HG03097 (cell line): ENCODE results near the gene AASS.

ENCODE experiments used
- ATAC-seq: cut with Tn5 transposase; IDR thresholded peaks from one replicate; pipeline ENCODE4 v1.9.1; 2021; ENCODE audit not compliant: unreplicated experiment, low FRiP score

AASS gene

DNA sequence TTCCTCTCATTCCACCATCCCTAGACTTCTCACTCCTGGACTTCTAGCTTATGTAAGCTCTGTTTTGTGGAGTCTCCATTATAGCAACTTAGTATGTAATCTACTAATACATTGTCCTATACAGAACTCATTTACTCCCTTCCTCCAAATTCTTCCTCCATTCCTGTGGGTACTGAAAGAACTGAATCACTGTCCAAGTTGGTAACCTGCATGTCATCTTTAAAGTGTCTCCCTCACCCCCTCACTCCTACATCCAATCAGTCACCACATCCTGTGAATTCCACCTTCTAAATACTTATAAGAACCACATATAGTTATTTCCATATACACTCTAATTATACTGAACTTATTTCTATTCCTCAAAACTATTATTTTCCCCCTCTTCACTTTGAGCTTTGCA is 20.3 kb downstream of the AASS start:
- ATAC-seq: no peak

DNA sequence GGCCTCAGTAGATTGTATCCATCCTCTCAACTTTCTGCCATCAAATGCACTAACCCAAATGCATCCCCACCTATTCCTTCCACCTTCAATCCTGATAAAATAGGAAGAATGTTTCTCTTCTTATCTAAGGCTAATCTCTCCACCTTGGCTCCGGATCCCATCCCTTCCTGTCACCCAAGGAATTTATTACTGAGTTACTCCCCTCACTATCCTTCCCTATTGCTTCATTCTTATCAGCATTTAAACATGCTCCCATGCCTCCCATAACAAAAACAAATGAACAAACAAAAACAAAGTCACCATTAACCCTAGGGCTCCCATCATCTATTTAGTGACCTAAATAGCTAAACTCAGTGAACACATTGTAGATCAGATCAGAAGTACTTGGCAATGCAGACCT is 25.3 kb downstream of the AASS start:
- no peak for ATAC-seq

DNA sequence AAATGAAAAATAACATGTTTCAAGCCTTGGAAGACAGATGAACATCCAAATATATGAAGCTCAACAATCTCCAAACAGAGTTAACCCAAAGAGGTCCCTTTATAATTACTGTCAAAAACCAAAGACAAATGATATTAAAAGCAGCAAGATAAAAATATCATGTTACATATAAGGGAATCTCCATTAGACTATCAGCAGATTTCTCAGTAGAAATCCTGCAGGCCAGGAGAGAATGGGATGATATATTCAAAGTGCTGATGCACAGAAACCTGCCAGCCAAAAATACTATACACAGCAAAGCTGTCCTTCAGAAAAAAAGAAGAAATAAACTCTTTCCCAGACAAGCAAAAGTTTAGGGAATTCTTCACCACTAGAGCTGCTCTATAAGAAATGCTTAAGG is 41.0 kb downstream of the AASS start:
- no peak for ATAC-seq

DNA sequence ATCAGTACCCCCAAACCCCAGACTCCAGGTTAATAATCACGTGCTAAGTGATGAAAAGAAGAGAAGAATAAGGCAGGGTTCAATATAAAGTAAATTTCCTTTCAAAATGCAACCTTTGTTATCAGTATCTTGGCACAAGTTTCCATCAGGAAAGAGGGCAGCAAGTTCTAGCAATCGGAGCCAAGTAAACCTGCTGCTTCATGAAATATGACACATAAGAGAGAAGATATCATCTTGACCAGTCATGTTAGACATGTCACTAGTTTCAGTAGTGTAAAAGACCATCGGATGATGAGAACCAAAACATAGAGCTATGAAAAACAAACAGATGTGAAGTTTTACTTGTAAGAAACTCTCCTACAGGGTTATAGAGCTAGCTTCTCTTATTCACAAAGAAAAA is 44.0 kb downstream of the AASS start:
- ATAC-seq: no peak

DNA sequence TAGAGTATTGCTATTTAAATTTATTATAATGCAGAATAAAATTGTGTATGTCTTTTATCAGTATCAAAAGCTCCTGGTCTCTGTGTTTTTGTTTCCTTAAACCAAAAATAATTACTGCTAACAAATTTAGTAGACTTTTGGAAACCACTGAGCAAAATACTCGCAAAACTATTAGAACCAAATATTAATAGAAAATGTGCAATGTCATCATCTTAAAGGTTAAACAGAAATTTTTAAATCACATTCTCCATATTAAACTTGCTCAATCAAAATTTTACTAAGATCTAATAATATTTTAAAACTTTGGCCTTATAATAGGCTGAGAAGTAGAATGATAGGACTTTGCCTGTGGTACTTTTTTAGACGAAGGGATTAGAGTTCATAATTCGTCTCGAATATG is 48.4 kb downstream of the AASS start:
- ATAC-seq: no peak

DNA sequence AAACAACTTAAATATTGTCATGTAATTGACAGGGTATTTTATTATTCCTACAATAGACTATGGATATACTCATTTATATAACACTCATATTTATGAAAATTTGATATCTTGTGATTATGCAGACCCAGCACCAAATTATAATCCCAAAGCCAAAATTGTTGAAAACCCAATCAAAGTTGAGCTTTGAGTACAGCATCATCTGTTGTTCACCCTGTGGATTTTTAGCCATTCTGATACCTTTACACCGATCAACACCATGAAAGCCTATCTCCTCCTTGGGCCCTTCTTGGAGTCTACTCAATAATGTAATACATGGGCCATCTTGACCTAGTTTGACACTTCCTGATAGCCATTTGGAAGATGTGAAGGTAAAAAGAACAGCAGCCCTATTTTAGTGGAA is 49.5 kb downstream of the AASS start:
- no peak for ATAC-seq

DNA sequence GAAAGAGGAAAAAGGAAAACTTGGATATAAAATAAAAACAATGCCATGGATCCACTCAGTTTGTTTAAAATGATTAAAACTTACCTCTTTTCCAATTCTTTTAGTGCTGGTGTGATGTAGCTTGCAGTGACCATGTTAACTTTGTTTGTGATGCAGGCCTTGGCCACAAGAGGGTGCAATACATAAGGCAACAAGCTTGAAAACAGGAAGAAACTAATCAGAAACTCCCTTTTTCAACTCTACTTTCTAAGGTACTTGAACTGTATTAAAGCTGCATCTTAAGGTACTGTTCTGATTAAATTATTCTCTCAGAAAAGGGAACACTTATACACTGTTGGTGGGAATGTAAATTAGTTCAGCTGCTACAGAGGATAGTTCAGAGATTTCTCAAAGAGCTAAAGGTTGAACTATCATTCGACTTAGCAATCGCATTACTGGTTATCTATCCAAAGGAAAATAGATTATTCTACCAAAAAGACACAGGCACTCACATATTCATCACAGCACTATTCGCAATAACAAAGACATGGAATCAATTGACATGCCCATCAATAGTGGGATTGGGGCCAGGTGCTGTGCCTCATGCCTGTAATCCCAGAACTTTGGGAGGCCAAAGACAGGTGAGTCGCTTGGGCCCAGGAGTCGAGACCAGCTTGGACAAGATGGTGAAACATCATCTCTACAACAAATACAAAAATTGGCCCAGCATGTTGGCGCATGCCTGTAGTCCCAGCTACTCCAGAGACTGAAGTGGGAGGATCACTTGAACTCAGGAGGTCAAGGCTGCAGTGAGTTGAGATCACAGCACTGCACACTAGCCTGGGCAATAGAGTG is 50.9 kb downstream of the AASS start:
- ATAC-seq: peak; percentile 96

DNA sequence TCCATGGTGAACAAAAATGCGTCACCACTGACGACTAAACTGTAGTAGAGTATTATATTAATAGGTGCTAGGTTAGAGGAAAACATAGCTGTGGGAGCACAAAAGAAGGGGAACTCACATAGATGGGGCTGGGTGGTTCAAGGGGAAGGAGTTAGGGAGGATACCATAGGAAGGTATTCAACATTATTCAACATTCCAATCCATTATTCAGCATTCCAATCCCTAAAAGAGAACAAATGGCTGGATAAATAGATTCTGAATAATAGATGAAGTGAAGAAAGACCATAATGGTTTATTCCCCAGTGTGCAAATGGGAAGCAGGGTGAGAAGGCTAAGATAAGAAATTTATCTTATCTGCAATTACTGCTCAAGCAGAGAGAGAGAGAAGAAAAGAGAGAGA is 61.4 kb downstream of the AASS start:
- no peak for ATAC-seq

DNA sequence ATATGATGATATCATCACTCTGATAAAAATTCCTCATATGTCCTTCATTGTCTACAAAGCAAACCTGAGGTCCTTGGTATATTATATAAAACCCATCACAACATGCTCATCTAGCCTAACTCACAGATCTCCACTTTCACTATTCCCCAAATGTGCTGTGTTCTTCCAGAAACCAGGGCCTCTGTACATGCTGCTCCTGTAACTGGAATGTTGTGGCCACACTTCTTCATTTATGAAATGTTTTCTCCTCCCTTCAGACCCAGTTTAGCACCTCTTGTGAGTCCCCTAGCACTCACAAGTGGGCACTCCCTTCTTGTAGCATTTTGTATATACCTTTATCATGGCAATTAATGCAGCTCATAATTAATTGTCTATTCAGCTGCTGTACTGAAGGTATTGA is 61.9 kb downstream of the AASS start:
- ATAC-seq: no peak

DNA sequence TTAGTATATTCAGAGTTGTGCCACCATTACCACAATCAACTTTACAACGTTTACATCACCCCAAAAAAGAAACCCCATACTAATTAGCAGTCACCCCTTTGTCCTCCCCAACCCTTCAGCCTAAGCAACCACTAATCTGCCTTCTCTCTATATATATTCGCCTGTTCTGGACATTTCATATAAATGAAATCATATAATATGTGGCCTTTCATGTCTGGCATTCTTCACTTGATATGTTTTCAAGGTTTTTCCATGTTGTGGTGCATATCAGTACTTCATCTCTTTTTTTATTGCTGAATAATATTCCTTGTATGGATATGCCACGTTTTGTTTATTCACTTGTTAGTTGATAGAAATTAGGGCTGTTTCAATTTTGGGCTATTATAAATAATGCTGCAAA is 70.4 kb downstream of the AASS start:
- no peak for ATAC-seq

DNA sequence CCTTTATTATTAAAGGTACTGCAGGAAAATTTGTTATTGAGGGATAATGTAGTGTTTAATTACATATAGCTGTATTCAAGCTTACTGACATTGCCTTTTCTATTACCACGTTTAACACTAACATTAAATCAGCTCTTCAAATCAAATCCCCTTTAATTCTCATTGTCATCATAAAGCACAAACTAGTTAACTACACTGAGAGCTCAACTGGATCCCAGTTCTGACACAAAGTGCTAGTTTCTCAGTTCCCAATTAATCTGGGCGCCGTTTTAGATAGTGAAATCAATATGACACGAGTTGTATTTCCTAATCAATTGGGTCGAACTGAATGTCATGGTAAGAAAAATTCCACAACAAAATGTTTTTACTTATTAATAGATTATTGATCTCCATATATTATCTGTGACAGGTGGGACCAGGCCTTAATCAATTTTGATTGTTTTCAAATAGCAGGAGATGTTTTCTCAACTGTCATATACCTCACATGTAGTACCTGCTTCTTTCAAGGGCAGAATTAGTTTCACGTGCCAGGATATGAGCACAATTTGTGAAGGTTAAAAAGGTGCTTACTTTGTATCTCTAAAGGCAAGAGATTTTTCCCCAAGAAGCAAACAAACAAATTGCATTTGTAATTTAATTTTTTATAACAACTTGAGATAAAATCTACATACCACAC is 71.0 kb downstream of the AASS start:
- no peak for ATAC-seq

DNA sequence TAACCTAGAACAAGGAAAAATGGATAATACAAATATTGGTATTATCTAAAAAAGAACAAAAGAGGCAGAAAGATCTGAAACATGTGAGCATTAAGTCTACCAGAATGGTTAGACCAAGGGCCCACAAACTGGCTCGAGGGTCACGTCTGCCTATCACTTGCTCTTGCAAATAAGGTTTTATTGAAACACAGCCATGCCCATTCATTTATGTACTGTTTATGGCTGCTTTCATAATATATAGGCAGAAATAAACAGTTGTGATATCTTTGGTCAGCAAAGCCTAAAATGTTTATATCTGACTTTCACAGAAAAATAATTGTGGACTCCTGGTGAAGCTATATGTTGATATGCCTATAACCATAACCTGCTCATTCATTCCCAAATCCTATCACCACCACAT is 71.8 kb downstream of the AASS start:
- no peak for ATAC-seq

DNA sequence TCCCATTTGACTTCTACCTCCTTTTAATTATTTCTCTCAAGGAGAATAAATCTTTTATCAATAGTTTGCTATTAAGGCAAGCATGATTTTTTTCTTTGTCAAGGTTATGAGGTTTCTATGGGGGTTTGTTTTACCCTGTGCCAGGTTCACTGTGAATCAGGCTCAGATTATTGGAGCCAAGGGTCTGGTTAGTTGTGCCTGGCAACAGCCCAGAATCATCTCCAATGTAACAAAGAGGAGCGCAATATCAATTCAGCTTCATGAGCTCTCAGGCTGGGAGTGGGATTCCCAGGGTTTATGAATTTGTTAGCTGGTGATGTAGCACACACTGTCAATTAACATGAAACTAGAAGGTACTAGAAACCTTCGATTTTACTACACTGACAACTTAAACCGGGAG is 73.2 kb downstream of the AASS start:
- ATAC-seq: no peak

DNA sequence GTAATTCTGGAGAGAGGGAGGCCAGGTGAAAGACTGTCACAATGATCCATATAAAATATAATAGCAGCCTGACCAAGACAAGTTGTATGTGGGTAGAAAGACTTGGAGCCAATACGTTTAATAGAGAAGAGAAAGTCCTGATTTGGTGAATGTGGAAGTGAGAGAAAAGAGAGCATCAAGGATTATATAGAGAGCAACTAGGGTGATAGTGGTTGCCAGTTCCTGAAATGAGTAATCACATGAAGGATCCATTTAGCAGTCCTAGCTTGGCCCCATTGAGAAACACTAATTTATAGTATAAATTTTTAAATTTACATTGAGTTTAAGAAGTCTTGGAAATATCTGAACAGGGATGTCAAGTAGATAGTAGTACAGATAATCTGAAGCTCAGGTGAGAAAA is 74.0 kb downstream of the AASS start:
- no peak for ATAC-seq

DNA sequence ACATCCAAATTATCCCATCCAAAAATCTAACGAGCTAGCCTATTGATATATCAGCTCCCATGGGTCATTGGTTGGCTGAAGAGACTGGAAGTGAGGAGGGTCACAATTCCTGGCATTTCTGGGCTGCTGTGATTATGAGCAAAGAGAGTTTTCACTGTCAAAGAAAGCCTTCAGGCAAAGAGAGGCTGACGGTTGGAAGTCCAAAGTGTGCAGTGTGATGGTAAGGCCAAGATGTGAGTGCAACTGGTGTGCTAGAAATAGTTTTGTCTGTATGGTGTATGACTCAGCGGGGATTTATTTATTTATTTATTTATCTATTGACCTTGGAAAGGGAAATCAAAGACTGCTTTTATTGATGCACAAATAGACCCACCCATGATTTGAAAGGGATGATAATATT is 75.0 kb downstream of the AASS start:
- ATAC-seq: no peak

DNA sequence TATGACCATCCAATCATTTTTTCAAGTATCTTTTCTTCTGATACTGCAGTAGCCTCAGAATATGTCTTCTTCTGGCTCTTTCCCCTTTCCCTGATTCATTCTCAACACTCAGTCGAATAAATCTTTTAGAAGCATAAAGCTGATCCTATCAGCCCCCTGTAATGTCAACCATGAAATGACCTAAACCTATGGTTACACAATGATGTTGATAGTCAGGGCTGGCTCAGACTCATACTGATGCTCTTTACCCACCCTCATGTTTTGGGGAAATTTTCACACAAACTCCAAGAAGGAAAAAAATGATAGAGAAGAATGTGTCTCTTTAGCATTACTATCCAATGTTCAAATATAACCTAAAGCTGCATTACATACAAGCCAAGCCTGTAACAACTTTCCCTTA is 76.0 kb downstream of the AASS start:
- no peak for ATAC-seq

DNA sequence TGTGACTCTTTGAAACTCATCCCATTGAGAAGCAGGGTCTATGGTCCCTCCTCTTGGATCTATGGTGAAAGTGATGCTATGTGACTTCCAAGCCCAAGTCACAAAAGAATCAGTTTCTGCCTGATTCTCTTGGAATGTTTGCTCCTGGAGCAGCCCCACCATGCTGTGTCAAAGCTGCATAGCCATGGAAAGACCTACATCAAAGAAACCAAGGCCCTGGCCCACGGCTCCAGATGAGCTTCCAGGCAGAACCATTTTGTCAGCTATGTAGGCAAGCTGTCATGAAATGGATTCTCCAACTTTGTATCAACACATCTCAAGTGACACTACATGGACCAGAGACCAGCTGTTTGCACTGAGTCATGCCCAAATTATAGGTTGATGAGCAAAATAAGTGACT is 77.0 kb downstream of the AASS start:
- ATAC-seq: no peak

DNA sequence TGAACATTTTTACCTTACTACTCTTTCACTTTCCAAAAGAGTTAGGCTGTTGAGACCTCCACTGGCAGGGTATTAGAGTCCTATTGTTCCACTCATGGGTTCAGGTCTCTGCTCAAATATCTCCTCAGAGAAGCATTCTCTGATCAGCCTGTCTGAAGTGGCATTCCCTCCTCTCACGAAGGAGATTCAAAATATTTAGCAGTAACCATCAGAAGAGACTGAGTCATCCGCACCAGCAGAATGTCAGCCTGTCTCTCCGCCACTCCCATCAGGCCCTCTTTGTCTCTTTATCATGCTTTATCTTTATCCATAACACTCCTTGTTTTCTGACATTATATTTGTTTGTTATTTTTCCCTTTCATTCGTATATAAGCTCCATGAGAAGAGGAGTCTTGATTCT is 79.1 kb downstream of the AASS start:
- ATAC-seq: no peak

DNA sequence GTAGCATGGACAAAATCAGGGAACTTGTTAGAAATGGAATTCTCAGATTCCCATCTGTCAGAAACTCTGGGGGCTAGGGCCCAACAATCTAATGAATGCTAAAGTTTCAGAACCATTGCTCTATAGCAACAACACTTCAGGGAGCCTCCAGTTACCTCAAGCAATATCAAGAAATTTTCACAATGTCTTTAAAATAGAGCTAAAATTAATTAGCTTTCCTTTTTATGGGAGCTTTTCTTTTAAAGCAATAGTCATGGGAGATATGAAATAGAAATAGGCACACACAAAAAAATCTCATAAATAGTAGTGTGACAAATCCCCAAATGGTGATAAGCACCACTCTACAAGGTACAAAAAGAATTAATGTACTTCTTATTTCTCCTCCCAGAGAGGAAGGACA is 80.9 kb downstream of the AASS start:
- no peak for ATAC-seq

DNA sequence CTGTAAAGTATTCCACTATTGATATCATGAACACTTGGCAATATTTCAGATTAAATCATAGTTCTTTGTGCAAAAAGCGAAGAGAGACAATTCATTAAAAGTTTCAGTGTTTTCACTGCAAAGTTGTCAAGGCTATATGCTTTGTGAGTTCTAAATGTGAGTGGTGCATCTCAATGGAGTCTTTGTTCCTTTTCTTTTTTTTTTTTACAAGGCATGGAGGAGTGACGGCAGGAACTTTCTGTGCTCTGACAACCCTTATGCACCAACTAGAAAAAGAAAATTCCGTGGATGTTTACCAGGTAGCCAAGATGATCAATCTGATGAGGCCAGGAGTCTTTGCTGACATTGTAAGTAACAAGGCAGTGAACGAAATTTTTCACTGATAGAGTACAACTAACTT is 84.5 kb downstream of the AASS start:
- no peak for ATAC-seq

DNA sequence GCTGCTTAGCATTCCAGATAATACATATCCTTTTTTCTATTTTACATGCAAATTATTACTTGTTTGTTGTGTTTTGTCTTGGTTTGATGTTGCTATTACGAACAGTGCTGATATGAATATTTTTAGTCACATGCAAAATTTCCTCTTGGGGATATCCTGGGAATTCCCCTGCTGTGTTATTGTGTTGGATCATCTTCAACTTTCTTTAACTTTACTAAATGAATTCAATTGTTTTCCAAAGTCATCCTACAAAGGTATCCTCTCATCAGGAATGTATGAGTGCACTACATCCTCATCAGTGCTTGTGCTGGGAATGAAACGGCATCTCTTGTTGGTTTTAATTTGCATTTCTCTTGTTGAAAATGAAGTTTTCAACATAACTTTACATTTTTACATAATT is 87.1 kb downstream of the AASS start:
- ATAC-seq: no peak

DNA sequence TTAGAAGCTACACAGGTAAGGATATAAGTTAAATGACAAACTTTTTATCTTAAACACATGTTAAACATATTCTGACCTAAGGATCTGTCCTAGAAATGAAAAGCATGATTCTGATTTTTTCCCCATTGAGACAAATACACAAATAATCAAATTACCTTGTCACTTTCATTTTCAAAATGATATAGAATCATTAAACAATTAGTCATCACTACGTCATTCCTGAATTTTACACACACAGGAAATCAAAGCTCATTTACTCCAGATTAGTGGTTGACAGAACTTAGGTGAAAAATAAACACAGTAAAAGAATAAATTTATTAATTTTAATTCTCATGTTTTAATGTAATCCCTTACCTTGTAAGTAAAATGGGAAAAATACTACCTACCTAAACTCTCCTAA is 89.0 kb downstream of the AASS start:
- no peak for ATAC-seq
